ENCODE measurements around the gene OR52N1.

Gene OR52N1

DNA sequence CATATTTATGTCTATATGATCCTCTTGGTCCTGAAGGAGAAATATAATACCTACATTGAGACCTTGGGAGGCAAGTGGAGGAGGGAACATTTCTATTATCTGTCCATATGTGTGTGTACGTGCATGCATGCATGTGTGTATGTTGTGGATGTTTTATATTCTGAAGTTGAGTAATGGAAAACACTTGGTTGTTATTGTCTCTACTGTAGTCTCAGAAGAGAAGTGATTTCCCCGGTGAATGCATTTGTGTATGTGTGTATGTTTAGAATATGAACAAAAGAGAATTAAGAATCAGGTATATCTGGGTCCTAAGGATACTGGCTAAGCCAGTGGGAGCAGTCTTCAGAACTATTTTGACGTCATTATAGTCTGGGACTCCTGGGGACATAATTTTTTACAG, at the start of gene OR52N1:
TSS of gene OR52N1 (minus strand) at position 101 of the 400 bp plus-strand sequence. CDS start 2,449 bp downstream, outside the sequence.
- DNase-seq (ENCODE audit: low read depth in 2 of 2): no peak

DNA sequence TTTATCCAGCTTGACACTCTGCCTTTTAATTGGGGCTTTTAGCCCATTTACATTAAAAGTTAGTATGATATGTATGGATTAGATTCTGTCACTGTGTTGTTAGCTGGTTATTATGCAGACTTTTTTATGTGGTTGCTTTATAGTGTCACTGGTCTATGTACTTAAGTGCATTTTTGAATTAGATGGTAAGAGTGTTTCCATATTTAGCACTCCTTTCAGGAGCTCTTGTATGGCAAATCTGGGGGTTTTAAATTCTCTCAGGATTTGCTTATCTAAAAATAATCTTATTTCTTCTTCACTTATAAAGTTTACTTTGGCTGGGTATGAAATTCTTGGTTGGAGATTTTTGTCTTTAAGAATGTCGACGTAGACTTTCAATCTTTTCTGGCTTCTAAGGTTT, 46.6 kb upstream of the OR52N1 start:
- DNase-seq (ENCODE audit: low read depth in 2 of 2): no peak

DNA sequence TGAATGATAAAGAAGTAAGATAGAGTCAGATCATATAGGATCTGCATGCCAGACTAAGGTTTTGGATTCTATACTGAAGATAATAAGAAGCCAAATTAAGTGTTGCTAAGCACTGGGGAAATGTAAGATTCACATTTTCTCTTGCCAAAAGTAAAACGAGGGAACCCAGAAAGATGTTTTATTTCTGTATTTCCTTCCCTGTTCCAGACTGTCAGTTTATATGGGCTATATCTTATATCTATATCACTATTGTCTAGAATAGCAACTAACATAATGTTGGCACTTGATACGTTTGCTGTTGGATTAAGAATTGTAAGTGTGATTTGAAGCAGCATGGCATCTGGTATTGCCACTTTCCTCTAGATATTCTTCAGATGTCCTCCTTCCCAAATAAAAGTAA, 42.4 kb upstream of the OR52N1 start:
- DNase-seq (ENCODE audit: low read depth in 2 of 2): no peak

DNA sequence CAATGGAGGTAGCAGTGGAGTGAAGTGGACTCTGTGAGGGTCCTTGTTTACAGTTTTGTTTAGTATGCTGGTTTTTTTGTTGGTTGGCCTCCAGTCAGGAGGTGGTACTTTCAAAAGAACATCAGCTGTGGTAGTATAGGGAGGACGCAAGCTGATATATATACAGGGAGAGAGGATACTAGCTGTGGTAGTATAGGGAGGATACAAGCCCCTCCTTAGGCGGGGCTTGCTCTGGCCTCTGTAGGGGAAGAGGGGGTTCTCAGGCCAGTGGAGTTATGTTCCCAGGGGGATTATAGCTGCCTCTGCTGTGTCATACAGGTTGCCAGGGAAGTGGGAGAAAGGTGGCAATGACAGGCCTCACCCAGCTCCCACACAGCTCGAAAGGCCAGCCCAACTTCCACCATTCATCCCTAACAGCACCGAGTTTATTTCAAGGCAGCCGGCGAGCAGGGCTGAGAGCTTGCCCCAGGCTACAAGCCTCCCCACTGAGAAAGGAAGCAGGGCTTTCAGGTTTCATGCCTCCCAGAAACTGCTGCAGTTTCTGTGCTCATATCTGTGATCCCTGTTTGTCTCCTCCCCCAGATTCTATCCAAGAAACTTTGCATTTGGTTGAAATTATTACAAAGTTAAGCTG, 40.2 kb upstream of the OR52N1 start:
- no peak for DNase-seq (ENCODE audit: low read depth in 2 of 2)

DNA sequence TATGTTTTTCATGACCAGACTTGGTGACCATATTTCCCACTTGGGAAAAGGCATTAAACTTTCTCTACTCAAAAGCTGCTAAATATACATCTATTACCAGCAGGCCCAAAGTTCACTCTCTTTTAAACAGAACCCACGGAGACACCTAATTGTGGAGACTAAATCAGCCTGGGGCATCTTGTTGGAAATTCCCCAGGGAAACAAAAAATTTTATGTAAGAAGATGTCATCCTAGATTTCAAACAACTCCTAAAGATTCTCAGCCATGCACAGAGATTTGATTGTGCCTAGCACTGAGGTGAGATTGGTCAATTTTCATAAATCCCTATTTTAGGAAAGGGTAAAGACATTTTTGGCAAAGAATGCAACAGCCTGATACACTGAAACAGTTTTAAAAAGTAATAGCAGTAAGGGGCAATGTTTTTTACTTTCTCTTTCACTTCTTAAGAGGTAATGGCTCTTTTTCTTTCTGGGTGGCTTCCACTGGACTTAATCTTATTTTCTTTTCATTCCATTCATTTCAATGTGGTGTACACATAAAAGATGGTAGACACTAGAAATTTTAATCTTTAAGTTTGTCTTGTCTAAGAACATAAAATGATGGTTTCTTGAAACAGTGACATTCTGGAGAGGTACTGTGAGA, 27.3 kb upstream of the OR52N1 start:
- DNase-seq (ENCODE audit: low read depth in 2 of 2): no peak

DNA sequence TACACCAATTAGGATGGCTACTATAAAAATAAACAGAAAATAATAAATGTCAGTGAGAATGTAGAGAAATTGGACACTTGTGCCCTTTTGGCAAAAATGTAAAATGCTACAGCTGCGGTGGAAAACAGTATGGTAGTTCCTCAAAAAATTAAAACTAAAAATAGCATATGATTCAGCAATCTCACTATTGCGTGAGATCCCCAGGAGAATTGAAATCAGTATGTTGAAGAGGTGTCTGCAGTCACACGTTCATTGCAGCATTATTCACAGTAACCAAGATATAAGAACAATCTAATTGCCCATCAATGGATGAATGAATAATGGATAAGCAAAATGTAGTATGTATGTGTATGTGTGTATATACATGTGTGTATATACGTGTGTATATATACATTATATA, 24.5 kb upstream of the OR52N1 start:
- DNase-seq (ENCODE audit: low read depth in 2 of 2): no peak

DNA sequence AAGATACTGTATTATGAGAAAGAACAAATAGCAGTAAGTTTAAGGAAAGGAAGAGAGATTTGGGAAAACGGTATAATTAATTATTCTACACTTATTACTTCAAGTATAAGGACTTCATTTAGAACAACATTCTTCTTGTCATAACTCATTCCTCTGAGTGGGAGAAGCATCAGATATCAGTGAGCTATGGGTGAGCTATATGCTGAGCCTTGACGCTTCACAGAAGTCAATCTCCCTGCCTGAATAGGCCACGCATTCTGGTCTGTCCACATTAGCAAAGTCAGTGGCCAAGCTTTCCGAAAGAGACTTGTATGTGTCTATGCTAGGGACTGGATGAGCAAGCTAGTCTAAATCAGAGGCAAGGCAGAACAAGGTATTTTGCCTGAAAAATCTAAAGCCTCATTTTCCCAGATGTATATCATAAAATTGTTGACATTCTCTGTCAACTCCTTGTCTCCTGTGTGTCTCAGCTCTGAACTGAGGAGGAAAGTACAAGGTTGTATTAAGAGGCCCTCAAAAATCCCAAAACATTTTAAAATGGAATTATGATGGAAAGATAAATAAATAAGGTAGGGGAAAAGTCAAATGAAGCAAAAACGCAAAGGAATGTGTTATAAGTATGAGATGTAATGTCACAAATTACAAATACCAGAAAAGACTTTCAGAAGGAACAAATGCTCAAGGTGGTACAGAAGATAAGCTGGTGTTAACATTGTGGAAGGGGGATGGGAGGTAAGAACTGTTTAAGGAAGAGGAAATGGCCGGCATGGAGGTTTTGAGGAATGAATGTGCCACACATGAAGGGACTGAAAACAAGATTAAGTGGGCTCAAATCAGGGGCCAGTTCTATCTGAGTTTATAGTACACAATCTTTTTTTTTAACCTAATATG, 19.1 kb upstream of the OR52N1 start:
- no peak for DNase-seq (ENCODE audit: low read depth in 2 of 2)

DNA sequence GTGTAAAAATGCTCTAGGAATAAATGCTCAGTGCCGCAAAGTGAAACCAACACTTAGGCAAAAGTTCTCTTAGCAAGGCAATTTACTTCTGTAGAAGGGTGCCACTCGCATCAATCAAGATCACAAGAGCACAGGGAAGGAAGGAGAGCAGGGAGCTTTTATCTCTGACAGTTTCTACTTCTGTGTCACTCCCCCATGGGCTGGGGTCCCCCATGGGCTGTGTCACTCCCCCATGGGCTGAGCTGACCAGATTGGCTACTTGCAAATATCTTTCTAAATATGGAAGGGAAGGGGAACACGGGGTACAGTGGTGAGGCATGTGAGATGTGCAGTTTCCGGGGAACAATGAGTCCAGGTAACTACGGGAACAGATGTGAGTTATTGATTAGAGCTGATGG, 18.1 kb upstream of the OR52N1 start:
- no peak for DNase-seq (ENCODE audit: low read depth in 2 of 2)

DNA sequence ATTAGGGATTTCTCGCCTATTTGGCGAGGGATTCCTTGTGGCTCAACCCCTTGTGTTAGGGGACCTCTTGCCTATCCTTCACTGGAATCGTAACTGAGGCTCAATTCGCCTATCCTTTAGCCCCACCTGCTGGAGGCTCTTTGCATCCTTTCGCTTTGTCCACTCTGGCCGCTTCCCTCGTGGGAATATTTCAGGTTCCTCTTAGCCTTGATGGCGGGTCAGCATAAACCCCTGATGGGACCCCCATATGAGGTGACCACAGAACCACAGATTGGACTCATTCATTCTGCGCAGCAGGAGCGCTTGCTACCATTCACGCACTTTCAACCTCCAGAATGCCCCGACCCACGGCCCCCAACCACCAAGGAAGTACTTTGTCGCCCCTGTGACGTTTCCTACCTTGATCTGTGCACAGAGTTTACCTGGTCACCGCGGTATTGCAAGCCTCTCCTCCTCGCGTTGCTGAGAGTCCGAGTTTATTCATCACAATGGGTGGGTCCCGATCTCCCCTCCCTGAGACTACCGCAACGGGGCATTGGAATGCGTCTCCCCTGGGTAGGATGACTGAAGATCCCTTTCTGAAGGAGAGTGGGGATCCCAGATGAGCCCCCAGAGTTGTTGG, 17.5 kb upstream of the OR52N1 start, which contains the start of gene OR52N2:
TSS of gene OR52N2 (plus strand) at position 425 of the 622 bp plus-strand sequence. CDS start 11,412 bp downstream, outside the sequence.
- peak; percentile 52 to 61 for DNase-seq (ENCODE audit: low read depth in 2 of 2)

DNA sequence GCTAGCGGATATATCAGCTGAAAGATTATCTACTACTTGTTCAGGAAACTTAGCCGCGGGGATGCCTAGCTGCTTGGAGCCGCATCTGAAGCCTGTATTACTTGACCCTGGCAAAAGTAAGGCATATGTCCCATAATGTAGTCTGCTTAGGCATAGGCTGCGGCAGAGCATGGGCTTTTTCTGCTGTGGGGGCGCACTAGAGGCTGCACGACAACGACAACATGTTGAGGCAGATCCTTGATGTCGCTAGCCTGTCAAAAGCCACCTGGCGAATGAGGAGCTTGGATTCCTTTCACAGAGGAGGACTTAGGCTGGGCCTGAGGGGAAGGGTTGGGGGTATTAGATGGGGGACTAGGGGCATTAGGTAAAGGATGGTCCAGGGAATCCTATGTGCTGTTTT, 16.5 kb upstream of the OR52N1 start:
- no peak for DNase-seq (ENCODE audit: low read depth in 2 of 2)

DNA sequence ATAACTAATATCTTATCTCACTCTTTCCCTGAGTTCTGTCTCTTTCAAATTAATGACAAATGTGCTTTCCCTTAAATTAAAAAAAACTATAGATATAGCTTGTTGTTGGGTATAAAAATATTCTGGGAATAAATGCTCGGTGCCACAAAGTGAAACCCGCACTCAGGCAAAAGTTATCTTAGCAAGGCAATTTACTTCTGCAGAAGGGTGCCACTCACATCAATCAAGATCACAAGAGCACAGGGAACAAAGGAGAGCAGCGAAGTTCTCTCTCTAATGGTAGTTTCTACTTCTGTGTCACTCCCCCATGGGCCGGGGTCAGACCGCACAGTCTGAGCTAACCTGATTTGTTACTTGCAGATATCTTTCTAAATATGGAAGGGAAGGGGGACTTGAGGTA, 12.9 kb upstream of the OR52N1 start:
- no peak for DNase-seq (ENCODE audit: low read depth in 2 of 2)

DNA sequence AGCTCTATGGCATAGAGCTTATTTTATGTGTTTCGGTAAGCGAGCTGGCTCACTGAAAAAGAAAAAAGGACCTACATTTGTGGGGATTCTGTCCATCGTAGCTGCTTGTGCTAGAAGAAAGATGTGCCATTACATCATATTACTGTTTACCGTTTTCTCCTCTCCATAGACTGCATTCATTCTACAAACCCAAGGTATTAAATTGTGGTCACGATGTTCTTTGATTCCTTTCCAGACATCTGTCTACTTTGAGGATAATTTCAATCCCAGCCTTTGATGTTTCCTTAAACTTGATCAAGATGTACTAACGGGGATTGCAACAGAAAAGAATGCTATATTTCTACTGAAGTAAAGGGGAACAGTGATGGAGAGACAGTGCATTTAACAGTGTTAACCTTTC, 5.5 kb upstream of the OR52N1 start:
- no peak for DNase-seq (ENCODE audit: low read depth in 2 of 2)

DNA sequence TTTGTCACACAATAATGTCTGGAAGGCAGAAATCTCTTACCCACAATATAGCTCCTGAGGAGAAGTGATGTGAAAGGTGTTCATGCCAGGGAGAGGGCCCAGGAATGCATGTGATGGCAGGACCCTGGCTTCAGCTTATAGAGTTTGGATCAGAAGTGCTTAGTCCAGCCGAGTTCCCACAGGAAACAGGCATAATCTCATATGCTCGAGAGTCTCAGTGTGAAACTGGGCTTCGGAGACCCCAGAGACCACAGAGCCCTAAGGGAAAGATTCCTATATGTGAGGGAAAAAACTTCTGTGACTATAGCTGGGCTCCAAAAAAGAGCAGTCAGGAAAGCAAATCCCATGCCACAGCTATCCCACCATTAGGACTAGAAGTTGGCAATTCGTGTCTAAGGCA, 7.8 kb downstream of the OR52N1 start, which contains the start of gene OR52N5:
TSS of gene OR52N5 (minus strand) at position 101 of the 400 bp plus-strand sequence. CDS start 4,721 bp downstream, outside the sequence.
- no peak for DNase-seq (ENCODE audit: low read depth in 2 of 2)

DNA sequence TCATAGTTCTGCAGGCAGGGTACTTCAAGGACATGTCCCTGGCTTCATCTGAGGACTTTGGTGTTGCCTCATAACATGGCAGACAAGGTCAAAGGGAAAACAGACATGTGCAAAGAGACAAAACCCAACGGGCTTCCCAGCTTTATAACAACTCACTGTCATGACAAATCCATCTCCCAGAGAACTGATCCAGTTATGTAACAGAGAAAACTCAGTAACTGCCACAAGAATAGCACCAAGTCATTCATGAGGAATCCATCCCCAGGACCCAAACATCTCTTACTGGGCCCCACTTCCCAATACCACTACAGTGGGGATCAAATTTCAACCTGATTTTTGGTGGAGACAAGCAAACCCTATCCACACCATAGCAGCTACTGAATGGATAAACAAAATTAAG, 24.0 kb downstream of the OR52N1 start:
- DNase-seq (ENCODE audit: low read depth in 2 of 2): no peak

DNA sequence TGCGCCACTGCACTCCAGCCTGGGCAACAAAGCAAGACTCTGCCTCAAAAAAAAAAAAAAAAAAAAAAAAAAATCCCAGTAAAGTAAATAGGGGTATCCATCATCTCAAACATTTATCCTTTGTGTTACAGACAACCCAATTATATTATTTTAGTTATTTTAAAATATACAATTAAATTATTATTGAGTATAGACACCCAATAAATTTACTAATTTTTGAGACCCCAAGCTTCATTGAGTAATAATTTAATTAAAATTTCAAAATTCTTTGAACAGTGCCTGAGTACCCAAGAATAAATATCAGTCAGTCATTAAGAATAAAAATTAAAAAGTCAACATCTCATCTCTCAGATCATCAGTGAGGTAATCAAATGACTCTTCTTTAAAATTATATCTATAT, 37.1 kb downstream of the OR52N1 start, which contains the start of gene OR52N4:
TSS of gene OR52N4 (plus strand) at position 301 of the 400 bp plus-strand sequence. CDS start 498 bp downstream, outside the sequence.
- DNase-seq (ENCODE audit: low read depth in 2 of 2): no peak

DNA sequence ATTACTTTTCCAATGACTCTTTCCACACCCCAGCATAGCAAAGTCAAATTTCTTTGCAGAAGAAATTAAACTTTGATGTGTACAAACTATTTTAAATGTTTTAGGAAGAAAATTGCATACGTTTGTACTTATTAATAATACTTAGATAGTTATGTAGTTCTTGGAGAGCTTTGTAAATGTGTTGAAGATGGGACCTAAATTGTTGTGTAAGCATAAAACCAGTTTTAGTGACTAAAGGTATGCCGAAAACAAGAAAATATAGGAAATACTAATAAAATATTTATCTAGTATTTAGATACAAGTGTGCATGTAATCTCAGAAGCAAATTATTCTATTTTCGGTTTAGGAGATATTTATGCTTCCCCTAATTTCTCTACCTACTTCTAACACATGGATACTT, 41.2 kb downstream of the OR52N1 start:
- DNase-seq (ENCODE audit: low read depth in 2 of 2): no peak

DNA sequence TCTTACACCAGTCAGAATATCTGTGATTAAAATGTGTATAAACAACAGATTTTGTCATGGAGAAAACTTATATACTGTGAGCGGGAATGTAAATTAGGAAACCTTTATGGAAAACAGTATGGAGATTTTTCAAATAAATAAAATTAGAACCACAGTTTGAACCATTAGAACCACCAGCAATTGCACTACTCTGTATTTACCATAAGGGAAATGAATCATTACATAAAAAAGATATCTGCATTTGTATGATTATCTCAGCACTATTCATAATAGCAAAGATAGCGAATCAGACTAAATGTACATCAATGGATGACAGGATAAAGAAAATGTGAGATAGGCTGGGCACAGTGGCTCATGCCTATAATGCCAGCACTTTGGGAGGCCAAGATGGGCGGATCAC, 44.5 kb downstream of the OR52N1 start:
- no peak for DNase-seq (ENCODE audit: low read depth in 2 of 2)

DNA sequence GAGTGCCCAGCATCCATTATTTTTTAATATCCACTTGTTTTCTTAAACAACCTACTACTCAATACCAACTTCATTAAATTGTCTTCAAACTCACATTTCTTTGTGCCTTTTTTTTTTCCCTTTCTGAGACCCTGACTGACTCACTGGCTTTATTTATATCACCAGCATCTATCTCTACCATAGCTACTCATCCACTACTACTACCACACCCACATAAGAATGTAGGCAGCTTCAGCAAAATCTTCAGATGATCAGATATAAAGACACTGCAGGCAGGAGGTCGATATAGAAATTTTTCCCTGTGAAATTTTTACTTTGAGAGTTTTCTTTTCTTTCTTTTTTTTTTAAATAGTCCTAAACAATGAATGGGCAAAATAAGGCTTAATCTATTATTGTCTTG, 52.6 kb downstream of the OR52N1 start:
- DNase-seq (ENCODE audit: low read depth in 2 of 2): no peak

DNA sequence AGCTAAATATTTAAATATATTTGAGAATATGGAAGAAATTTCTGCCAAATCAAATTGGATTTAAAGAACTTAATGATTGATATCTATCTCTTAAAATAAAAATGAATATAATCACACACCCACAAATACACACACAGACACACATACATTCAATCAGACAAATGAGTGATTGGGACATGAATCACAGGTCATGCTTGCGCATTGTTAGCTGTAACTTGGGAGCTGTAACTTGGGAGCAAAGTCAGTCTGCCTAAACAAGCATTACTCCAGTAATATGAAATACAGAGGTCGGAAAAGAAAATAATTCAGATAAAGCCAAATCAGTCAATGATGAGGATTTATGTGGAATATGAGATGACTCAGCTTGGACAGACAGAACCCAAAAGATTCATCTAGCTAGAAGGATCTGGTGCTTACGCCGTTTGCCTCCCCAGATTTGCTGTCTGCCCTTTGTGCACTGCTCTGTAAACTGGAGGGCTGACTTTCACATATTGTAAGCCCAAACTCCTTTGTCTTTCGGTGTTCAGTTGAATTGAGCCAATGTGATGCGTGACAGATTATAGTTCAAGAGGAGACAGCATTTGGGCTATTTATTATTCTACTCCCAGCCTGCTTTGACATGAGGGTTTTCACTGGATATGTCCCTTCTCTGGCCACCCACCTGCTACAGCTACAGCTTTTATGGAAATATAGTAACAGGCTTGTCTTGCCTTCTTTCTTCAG, 53.2 kb downstream of the OR52N1 start:
- no peak for DNase-seq (ENCODE audit: low read depth in 2 of 2)

DNA sequence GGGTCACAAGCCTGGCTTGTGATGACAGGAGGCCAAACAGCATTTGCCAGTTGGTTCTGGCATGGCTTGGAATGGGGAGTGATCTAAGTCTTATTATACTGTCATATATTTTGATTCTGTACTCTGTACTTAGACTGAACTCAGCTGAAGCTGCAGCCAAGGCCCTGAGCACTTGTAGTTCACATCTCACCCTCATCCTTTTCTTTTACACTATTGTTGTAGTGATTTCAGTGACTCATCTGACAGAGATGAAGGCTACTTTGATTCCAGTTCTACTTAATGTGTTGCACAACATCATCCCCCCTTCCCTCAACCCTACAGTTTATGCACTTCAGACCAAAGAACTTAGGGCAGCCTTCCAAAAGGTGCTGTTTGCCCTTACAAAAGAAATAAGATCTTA, 54.0 kb downstream of the OR52N1 start:
- DNase-seq (ENCODE audit: low read depth in 2 of 2): no peak
